ENCODE results near the gene SPOCK1.

SPOCK1 gene

GRCh38 chr5:137357436-137357835 is 141.7 kb downstream of the SPOCK1 start:
- H3K4me3 ChIP-seq (ENCODE audit: control insufficient read depth, low read depth, low read length) = no peak overlapping the region
- TF ChIP-seq, protein P1, sequence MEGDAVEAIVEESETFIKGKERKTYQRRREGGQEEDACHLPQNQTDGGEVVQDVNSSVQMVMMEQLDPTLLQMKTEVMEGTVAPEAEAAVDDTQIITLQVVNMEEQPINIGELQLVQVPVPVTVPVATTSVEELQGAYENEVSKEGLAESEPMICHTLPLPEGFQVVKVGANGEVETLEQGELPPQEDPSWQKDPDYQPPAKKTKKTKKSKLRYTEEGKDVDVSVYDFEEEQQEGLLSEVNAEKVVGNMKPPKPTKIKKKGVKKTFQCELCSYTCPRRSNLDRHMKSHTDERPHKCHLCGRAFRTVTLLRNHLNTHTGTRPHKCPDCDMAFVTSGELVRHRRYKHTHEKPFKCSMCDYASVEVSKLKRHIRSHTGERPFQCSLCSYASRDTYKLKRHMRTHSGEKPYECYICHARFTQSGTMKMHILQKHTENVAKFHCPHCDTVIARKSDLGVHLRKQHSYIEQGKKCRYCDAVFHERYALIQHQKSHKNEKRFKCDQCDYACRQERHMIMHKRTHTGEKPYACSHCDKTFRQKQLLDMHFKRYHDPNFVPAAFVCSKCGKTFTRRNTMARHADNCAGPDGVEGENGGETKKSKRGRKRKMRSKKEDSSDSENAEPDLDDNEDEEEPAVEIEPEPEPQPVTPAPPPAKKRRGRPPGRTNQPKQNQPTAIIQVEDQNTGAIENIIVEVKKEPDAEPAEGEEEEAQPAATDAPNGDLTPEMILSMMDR (conservative IDR thresholded peaks at IDR 0.05; ENCODE audit: control insufficient read depth, insufficient read depth, low read depth, low read length) = no peak
- DNase-seq (ENCODE audit: low read depth) = no peak

- no peak overlapping the region for H3K4me3 ChIP-seq (ENCODE audit: control insufficient read depth, low read depth, low read length)
- TF ChIP-seq, protein P1 (conservative IDR thresholded peaks at IDR 0.05; ENCODE audit: control insufficient read depth, insufficient read depth, low read depth, low read length) = no peak
- DNase-seq (ENCODE audit: low read depth) = no peak
These were observed 143.0 kb downstream of the SPOCK1 start for GRCh38 chr5:137356127-137356526.

GRCh38 chr5:137355708-137356107 is 143.4 kb downstream of the SPOCK1 start:
- TF ChIP-seq, protein P1 (conservative IDR thresholded peaks at IDR 0.05; ENCODE audit: control insufficient read depth, insufficient read depth, low read depth, low read length) = no peak
- DNase-seq (ENCODE audit: low read depth) = no peak
- H3K4me3 ChIP-seq (ENCODE audit: control insufficient read depth, low read depth, low read length) = no peak overlapping the region

- DNase-seq (ENCODE audit: low read depth) = no peak
- no peak overlapping the region for H3K4me3 ChIP-seq (ENCODE audit: control insufficient read depth, low read depth, low read length)
- TF ChIP-seq, protein P1 (conservative IDR thresholded peaks at IDR 0.05; ENCODE audit: control insufficient read depth, insufficient read depth, low read depth, low read length) = no peak
These were observed 147.0 kb downstream of the SPOCK1 start for GRCh38 chr5:137352095-137352494.

- no peak for DNase-seq (ENCODE audit: low read depth)
- no peak overlapping the region for H3K4me3 ChIP-seq (ENCODE audit: control insufficient read depth, low read depth, low read length)
- TF ChIP-seq, protein P1 (conservative IDR thresholded peaks at IDR 0.05; ENCODE audit: control insufficient read depth, insufficient read depth, low read depth, low read length) = no peak
These were observed 148.3 kb downstream of the SPOCK1 start for GRCh38 chr5:137350791-137351190.

DNA sequence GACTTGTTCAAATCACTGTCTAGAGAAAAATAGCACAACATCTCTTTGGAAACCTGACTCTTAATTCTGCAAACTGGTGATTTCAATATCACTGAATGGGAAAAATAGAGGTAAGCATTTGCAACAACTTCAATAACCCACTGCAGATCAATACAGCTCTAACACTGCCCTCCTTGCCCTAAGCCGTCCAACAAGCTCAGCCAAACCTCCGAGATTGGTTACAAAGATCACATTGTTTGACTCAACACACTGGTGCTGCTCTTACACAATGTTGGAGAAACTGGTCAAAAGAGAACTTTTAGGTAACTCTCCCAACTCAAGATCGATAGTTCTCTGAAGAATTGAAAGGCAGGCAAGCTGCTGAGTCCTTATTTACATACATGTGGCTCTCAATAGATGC is 150.4 kb downstream of the SPOCK1 start:
- DNase-seq (ENCODE audit: low read depth) = no peak
- TF ChIP-seq, protein P1 (conservative IDR thresholded peaks at IDR 0.05; ENCODE audit: control insufficient read depth, insufficient read depth, low read depth, low read length) = no peak
- H3K4me3 ChIP-seq (ENCODE audit: control insufficient read depth, low read depth, low read length) = no peak overlapping the region

DNA sequence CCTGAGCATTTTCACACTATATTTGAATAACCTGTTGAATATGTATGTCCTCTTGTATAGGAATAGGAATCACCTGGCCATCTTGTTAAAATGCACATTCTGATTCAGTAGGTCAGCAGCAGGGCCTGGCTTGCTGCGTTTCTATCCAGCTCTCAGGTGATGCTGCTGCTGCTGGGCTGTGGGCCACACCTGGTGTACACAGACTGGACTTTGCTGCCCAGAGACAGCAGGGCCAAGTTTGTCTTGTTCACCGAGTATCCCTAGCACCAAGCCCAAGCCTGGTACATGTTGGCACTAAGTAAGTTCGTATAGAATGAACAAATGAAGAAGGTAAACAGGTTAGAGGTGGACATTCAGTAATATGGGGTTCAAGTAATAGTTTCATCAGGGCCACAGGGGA is 151.3 kb downstream of the SPOCK1 start:
- no peak overlapping the region for H3K4me3 ChIP-seq (ENCODE audit: control insufficient read depth, low read depth, low read length)
- DNase-seq (ENCODE audit: low read depth) = no peak
- TF ChIP-seq, protein P1 (conservative IDR thresholded peaks at IDR 0.05; ENCODE audit: control insufficient read depth, insufficient read depth, low read depth, low read length) = no peak

Measured in fibroblast of mammary gland (primary cell).